Measurements from ENCODE around the gene DIAPH3. TPM values are rescaled to one million over a fixed set of nuclear protein-coding genes. Genes with fewer than 3 reads are reported as not detected.

Gene DIAPH3
- total RNA-seq, 1 donor from 2014 or later: 4.5 TPM

DNA sequence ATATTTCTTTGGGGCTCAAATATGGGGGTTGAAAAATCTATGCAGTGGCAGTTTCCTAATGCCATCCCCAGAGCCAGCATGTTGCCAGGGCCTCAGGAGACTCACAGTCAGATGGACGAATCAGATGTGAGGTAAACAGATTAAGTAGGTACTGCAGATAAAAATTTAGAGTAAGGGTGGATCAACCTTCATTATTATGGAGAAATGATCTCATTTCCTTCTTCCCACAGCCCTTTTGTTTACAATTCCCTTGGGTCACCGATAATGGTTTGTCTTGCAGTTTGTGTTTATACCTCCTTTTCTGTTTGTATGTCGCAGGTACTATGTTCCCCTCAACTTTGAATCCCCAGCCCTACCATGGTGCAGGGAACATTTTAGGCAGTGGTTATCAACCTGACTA, 20.0 kb downstream of the DIAPH3 start:
- Mint-ChIP-seq H3K4me3 (ENCODE audit: unreplicated experiment) (no peak overlapping the region), H3K9me3 (ENCODE audit: unreplicated experiment) (no peaks in the 10 kb centered on the region), H3K36me3 (ENCODE audit: low read depth, unreplicated experiment) (no peaks in the 10 kb centered on the region), H3K27ac (ENCODE audit: unreplicated experiment) (no peak overlapping the region), H3K27me3 (ENCODE audit: unreplicated experiment) (peaks cover 6% of the 10 kb centered on the region), H3K4me1 (ENCODE audit: unreplicated experiment) (peaks cover 27% of the 10 kb centered on the region)
- DNase-seq (ENCODE audit: low spot score): no peak
- no peak for TF ChIP-seq CTCF (IDR thresholded peaks at IDR 0.05; ENCODE audit: unreplicated experiment)

DNA sequence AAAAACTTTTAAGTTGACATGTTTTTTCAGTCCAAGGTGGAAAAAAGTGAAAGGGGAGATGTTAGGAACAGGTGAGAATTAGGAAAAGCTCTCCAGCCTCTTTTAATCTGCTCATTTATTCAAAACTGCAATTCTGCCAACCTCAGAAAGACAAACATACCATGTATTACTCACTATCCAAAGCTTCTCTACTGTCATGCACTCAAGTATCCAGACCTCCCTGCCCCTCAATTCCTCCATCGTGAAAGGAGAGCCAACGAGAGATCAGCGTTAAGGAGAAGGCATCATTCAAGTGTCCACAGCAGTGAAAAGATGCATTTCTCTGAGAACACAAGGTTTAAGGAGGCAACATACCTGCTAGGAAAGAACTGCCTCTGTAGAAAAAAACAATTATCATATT, 24.5 kb downstream of the DIAPH3 start:
- TF ChIP-seq CTCF (IDR thresholded peaks at IDR 0.05; ENCODE audit: unreplicated experiment): no peak
- Mint-ChIP-seq H3K9me3 (ENCODE audit: unreplicated experiment) (no peaks in the 10 kb centered on the region), H3K27me3 (ENCODE audit: unreplicated experiment) (peaks cover 2% of the 10 kb centered on the region), H3K36me3 (ENCODE audit: low read depth, unreplicated experiment) (no peaks in the 10 kb centered on the region), H3K4me3 (ENCODE audit: unreplicated experiment) (no peak overlapping the region), H3K27ac (ENCODE audit: unreplicated experiment) (no peak overlapping the region), H3K4me1 (ENCODE audit: unreplicated experiment) (peaks cover 11% of the 10 kb centered on the region)
- DNase-seq (ENCODE audit: low spot score): no peak

DNA sequence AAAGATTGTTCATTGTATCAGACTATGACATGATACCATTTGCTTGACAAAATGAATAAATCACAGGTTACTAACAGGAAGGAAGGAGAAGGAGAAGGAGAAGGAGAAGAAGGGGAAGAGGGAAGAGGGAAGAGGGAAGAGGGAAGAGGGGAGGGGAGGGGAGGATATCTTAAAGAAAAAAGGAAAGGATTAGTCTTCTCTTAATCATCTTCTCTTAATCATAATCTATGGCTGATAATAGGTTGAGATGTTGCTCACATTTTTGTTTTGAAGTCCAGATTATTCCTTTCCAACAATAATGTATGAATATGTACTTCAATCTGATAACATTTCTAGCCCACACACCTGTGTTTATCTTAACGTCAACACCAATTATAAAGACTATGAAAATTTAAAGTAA, 25.1 kb downstream of the DIAPH3 start:
- Mint-ChIP-seq H3K4me3 (ENCODE audit: unreplicated experiment) (no peak overlapping the region), H3K27ac (ENCODE audit: unreplicated experiment) (no peak overlapping the region), H3K27me3 (ENCODE audit: unreplicated experiment) (no peaks in the 10 kb centered on the region), H3K4me1 (ENCODE audit: unreplicated experiment) (peaks cover 5% of the 10 kb centered on the region), H3K36me3 (ENCODE audit: low read depth, unreplicated experiment) (no peaks in the 10 kb centered on the region), H3K9me3 (ENCODE audit: unreplicated experiment) (no peaks in the 10 kb centered on the region)
- no peak for TF ChIP-seq CTCF (IDR thresholded peaks at IDR 0.05; ENCODE audit: unreplicated experiment)
- no peak for DNase-seq (ENCODE audit: low spot score)

- no peak for TF ChIP-seq CTCF (IDR thresholded peaks at IDR 0.05; ENCODE audit: unreplicated experiment)
- no peak overlapping the region for H3K4me3 Mint-ChIP-seq (ENCODE audit: unreplicated experiment)
- no peak for DNase-seq (ENCODE audit: low spot score)
- H3K27me3 Mint-ChIP-seq (ENCODE audit: unreplicated experiment): no peaks in the 10 kb centered on the region
- H3K36me3 Mint-ChIP-seq (ENCODE audit: low read depth, unreplicated experiment): no peaks in the 10 kb centered on the region
- no peak overlapping the region for H3K27ac Mint-ChIP-seq (ENCODE audit: unreplicated experiment)
- H3K9me3 Mint-ChIP-seq (ENCODE audit: unreplicated experiment): no peaks in the 10 kb centered on the region
- peaks cover 2% of the 10 kb centered on the region for H3K4me1 Mint-ChIP-seq (ENCODE audit: unreplicated experiment)
Observed at GRCh38 chr13:60137911-60138560, 25.7 kb downstream of the DIAPH3 start.

DNA sequence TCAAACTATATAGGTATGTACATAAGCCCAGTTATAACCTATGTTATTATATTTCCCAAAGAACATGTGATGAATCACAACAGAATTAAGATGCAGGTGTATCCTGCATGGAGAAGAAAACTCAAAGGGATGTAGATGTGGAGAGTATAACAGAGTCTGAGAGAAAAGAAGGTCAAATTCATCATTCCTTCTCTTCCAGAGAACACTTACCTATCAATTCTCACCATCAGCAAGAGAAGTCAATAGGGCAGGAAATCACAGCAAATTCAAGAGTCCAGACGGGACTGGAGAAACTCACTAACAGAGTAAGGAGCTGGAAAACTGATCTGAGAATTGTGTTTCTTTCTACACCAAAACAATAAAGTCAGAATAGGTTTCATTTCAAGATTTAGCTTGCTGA, 28.4 kb downstream of the DIAPH3 start:
- TF ChIP-seq CTCF (IDR thresholded peaks at IDR 0.05; ENCODE audit: unreplicated experiment): no peak
- Mint-ChIP-seq H3K4me3 (ENCODE audit: unreplicated experiment) (no peak overlapping the region), H3K4me1 (ENCODE audit: unreplicated experiment) (peaks cover 2% of the 10 kb centered on the region), H3K36me3 (ENCODE audit: low read depth, unreplicated experiment) (no peaks in the 10 kb centered on the region), H3K27me3 (ENCODE audit: unreplicated experiment) (no peaks in the 10 kb centered on the region), H3K27ac (ENCODE audit: unreplicated experiment) (no peak overlapping the region), H3K9me3 (ENCODE audit: unreplicated experiment) (no peaks in the 10 kb centered on the region)
- DNase-seq (ENCODE audit: low spot score): no peak

Data from endothelial cell (in vitro differentiated cells).